Upper lobe of left lung (tissue), 4 donors: ENCODE data around the gene EGLN1.

Experiments
- CTCF ChIP-seq, 6 experiments: fragments of 450-650 bp in 4 of 6; fragments of 200-600 bp in 2 of 6; sonication (generic) in 2 of 6; IDR thresholded peaks; one replicate each; pipeline ENCODE4 v1.5.1; 2016 to 2019; ENCODE audit warnings: antibody characterized with exemption in 6 of 6
- EP300 ChIP-seq, 4 donors: sonication (generic); formaldehyde crosslinking; IDR thresholded peaks; one replicate each; pipeline ENCODE4 v1.5.1; 2017; ENCODE audit warnings: antibody characterized with exemption in 4 of 4, control low read depth in 2 of 4
- POLR2A ChIP-seq, 4 donors: fragments of 450-650 bp; IDR thresholded peaks; one replicate each; pipeline ENCODE4 v1.5.1; 2016 to 2017; ENCODE audit warnings: antibody characterized with exemption in 4 of 4, mild to moderate bottlenecking in 2 of 4
- POLR2AphosphoS5 ChIP-seq, 2 donors: sonication (generic); formaldehyde crosslinking; IDR thresholded peaks; one replicate each; pipeline ENCODE4 v1.5.1; 2017; ENCODE audit warnings: antibody characterized with exemption in 2 of 2

GRCh38 chr1:231417513-231417912 lies 4.6 kb downstream of the EGLN1 start:
- no peak for TF ChIP-seq POLR2AphosphoS5 (IDR thresholded peaks at IDR 0.05)
- no peak for TF ChIP-seq POLR2A (IDR thresholded peaks at IDR 0.05)
- no peak for TF ChIP-seq CTCF (IDR thresholded peaks at IDR 0.05)
- no peak for TF ChIP-seq EP300 (IDR thresholded peaks at IDR 0.05)
